Stimulated activated CD4-positive, alpha-beta T cell treated with anti-CD3 and anti-CD28 coated beads, Interleukin-2, amount 100 ng/mL, for 48 hours (primary cell): ENCODE measurements around the gene KLRC3.
A peak's percentile ranks its signal among the peaks of the same experiment; 100 is the strongest.
"Not testable (repeated sequence)": the region's sequence is repeated elsewhere in the genome, so short reads cannot be mapped to it uniquely, and the experiment has no call there.

Experiments used
- DNase-seq, 2 donors: peaks; one replicate each; pipeline ENCODE4 v3.0.0-alpha.2; 2020

Gene KLRC3

GRCh38 chr12:10368206-10369171 lies 51.9 kb downstream of the KLRC3 start:
- no peak for DNase-seq

DNA sequence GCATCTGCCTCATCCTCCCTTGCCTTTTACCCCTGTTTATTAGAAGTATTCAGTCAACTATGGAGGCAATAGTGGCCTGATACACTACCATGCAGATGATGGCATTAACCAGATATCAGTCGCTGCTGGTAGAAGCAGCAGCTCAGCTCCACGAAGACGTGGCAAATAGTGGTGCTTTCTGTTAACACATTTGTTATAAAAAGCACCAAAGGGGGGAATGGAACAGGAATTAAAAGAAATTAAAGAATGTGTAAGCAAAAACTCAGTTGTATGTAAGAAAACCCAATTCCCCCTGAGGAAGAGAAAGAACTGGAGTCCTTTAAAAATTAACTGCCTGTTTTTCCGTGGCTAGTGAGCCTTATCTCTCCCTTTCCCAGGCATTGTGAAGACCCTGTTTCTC lies 52.7 kb downstream of the KLRC3 start:
- not testable (repeated sequence) for DNase-seq

DNA sequence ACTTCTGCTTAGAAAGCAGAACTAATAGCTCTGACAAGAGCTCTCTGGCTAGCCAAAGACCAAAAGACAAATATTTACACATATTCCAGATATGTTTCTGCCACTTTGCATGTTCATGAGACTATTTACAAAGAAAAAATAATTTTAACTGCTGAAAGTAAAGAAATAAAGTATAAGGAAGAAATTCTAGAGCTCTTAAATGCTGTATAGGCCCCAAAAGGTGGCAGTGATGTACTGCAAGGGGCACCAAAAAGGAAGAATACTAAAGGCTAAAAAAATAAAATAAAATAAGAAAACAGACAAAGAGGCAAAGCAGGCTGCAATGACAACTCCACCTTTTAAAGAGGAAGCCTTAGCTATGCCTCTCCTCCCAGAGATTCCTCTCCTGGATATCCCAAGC lies 53.5 kb downstream of the KLRC3 start:
- no peak for DNase-seq

GRCh38 chr12:10365696-10366405 lies 54.5 kb downstream of the KLRC3 start:
- no peak for DNase-seq

- DNase-seq = peak in 1 of 2 donors; percentile 33
These were observed 55.4 kb downstream of the KLRC3 start for GRCh38 chr12:10364815-10365622.

GRCh38 chr12:10363914-10364814 lies 56.2 kb downstream of the KLRC3 start:
- DNase-seq = peak in 1 of 2 donors; percentile 13

DNA sequence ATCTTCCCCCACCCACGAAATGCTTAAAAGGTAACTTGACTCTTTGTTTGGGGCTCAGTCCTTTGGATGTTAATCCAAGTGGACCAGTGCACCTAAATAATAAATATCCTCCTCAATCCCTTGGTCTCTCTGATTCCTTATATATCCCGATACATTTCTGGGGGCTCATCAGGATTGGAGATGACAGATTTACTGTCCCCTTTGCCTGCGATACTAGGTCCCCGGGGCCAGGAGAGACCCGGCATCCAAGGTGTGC lies 56.8 kb downstream of the KLRC3 start:
- DNase-seq = no peak

- DNase-seq = no peak
These were observed 57.4 kb downstream of the KLRC3 start for GRCh38 chr12:10362828-10363657.

GRCh38 chr12:10362325-10362724 lies 58.1 kb downstream of the KLRC3 start:
- DNase-seq = no peak
